Panc1 (cell line): Measurements from ENCODE around the gene KCNG1. TPM values are rescaled to one million over a fixed set of nuclear protein-coding genes. Genes with fewer than 3 reads are reported as not detected.
A peak's percentile ranks its signal among the peaks of the same experiment; 100 is the strongest.
"Not testable (repeated sequence)": the region's sequence is repeated elsewhere in the genome, so short reads cannot be mapped to it uniquely, and the experiment has no call there.

Experiments
- ATAC-seq: fragments of 200-7000 bp; cut with Tn5 transposase; 2 replicates; pipeline ENCODE4 v1.9.1; 2020; ENCODE audit warnings: mild to moderate bottlenecking, moderate library complexity
- BruUV-seq: library from RNA; stranded (reverse); fragments of 400-500 nt; replicated peaks from 2 replicates; lab custom pipeline; 2021; lab: Mats Ljungman, UMichigan
- CTCF ChIA-PET: fragments of 300-600 bp; sonication (Branson Sonifier 250); formaldehyde crosslinking; loops from one replicate; lab custom pipeline; 2022; ENCODE audit warnings: antibody characterized with exemption; lab: Charles Lee
- POLR2A ChIA-PET: fragments of 300-600 bp; sonication (Branson Sonifier 250); formaldehyde crosslinking; loops from one replicate; lab custom pipeline; 2022; ENCODE audit warnings: antibody characterized with exemption; lab: Charles Lee
- DNase-seq: peaks from one replicate; pipeline ENCODE4 v3.0.0-alpha.2; 2010; ENCODE audit warnings: low read depth, low spot score
- H3K27ac ChIP-seq: 2 replicates; pipeline ENCODE4 v1.5.1; 2011; ENCODE audit warnings: mild to moderate bottlenecking, low read length, inconsistent platforms
- H3K27me3 ChIP-seq: fragments of 200-500 bp; sonication (Bioruptor generic); 2 replicates; pipeline ENCODE4 v1.6.0; 2014; ENCODE audit warnings: low read length, inconsistent platforms; ENCODE audit not compliant: control insufficient read depth, insufficient read depth
- H3K36me3 ChIP-seq: fragments of 200-500 bp; sonication (Bioruptor generic); 2 replicates; pipeline ENCODE4 v1.5.1; 2014; ENCODE audit warnings: inconsistent platforms, mild to moderate bottlenecking, low read length, moderate library complexity; ENCODE audit not compliant: control insufficient read depth, insufficient read depth
- H3K4me1 ChIP-seq: 2 replicates; pipeline ENCODE4 v1.5.1; 2011; ENCODE audit warnings: inconsistent platforms, mild to moderate bottlenecking, low read length, moderate library complexity; ENCODE audit not compliant: control insufficient read depth, insufficient read depth
- H3K4me3 ChIP-seq, 2 experiments: 2 replicates each; pipeline ENCODE4 v1.5.1; 2011 to 2012; ENCODE audit warnings: low read depth in 2 of 2, low read length in 2 of 2, mild to moderate bottlenecking in 2 of 2, inconsistent platforms in 1 of 2, moderate library complexity in 1 of 2
- H3K9me3 ChIP-seq: fragments of 200-500 bp; sonication (Bioruptor generic); 2 replicates; pipeline ENCODE4 v1.5.1; 2014; ENCODE audit warnings: low read depth, mild to moderate bottlenecking, inconsistent platforms, low read length, moderate library complexity; ENCODE audit not compliant: control insufficient read depth, insufficient read depth
- POLR2AphosphoS5 ChIP-seq: IDR thresholded peaks from 2 replicates; pipeline ENCODE4 v1.6.1; 2012; ENCODE audit warnings: mild to moderate bottlenecking, low read depth, low read length, moderate library complexity
- SIN3A ChIP-seq: IDR thresholded peaks from 2 replicates; pipeline ENCODE4 v1.6.1; 2012; ENCODE audit warnings: low read depth, mild to moderate bottlenecking, low read length, moderate library complexity, borderline replicate concordance; ENCODE audit not compliant: insufficient read depth
- TCF7L2 ChIP-seq: IDR thresholded peaks from 2 replicates; pipeline ENCODE4 v1.6.1; 2011; ENCODE audit warnings: mild to moderate bottlenecking, low read depth, low read length, inconsistent platforms
- in situ Hi-C: cut with HindIII; loops from 2 replicates; pipeline ENCODE4 v1.10.0; 2016; ENCODE audit warnings: low sequenced_read_pairs, low pct_unique_long_range_greater_than_20kb
- intact Hi-C: fragments of 100-400 bp; cut with micrococcal nuclease; formaldehyde crosslinking; loops from one replicate; pipeline ENCODE4 v1.10.0; 2022; ENCODE audit not compliant: unreplicated experiment
- total RNA-seq: library from RNA; stranded (reverse); gene quantifications from one replicate; pipeline ENCODE4 v1.2.1, GENCODE V29; 2021; ENCODE audit not compliant: unreplicated experiment
- TF ChIP-seq, protein P1 (sequence below), 2 experiments: IDR thresholded peaks; 2 replicates each; pipeline ENCODE4 v1.6.1; 2011 to 2012; ENCODE audit warnings: low read depth in 2 of 2, control low read depth in 1 of 2, low read length in 1 of 2, mild to moderate bottlenecking in 1 of 2, moderate library complexity in 1 of 2; ENCODE audit not compliant: insufficient read depth in 1 of 2
- TF ChIP-seq, protein P2 (sequence below): fragments of 450-650 bp; IDR thresholded peaks from 2 replicates; pipeline ENCODE4 v1.5.1; 2017; ENCODE audit warnings: mild to moderate bottlenecking

The KCNG1 gene
- total RNA-seq, 1 experiment from 2014 or later = 7.4 TPM

- no TSS peak for BruUV-seq
- Histone ChIP-seq H3K4me1 (0 out of 2 replicates have a peak, but pooled peaks cover 3% of the 10 kb centered on the region), H3K27ac (no peak overlapping the region), H3K9me3 (no peaks in the 10 kb centered on the region), H3K27me3 (no peaks in the 10 kb centered on the region), H3K4me3 (no peak overlapping the region), H3K36me3 (no peaks in the 10 kb centered on the region)
- CTCF ChIA-PET = interaction anchor here (0.6 to 1.5 kb wide), 7 partner anchors 11 to 1691 kb away, joined by 3 to 7 read pairs (median 3); no protein-coding TSS in a partner anchor
- POLR2A ChIA-PET = interaction anchor here (0.6 kb wide), 1 partner anchor 649 kb away, joined by 3 read pairs; no protein-coding TSS in a partner anchor
- no peak for DNase-seq
- intact Hi-C loops (loop anchor here (10.0 kb wide), 2 partner anchors 614 to 644 kb away; no protein-coding TSS in a partner anchor), in situ Hi-C loops (no loop called here)
- TF ChIP-seq POLR2AphosphoS5 (no peak), TCF7L2 (no peak)
- TF ChIP-seq, protein P1, sequence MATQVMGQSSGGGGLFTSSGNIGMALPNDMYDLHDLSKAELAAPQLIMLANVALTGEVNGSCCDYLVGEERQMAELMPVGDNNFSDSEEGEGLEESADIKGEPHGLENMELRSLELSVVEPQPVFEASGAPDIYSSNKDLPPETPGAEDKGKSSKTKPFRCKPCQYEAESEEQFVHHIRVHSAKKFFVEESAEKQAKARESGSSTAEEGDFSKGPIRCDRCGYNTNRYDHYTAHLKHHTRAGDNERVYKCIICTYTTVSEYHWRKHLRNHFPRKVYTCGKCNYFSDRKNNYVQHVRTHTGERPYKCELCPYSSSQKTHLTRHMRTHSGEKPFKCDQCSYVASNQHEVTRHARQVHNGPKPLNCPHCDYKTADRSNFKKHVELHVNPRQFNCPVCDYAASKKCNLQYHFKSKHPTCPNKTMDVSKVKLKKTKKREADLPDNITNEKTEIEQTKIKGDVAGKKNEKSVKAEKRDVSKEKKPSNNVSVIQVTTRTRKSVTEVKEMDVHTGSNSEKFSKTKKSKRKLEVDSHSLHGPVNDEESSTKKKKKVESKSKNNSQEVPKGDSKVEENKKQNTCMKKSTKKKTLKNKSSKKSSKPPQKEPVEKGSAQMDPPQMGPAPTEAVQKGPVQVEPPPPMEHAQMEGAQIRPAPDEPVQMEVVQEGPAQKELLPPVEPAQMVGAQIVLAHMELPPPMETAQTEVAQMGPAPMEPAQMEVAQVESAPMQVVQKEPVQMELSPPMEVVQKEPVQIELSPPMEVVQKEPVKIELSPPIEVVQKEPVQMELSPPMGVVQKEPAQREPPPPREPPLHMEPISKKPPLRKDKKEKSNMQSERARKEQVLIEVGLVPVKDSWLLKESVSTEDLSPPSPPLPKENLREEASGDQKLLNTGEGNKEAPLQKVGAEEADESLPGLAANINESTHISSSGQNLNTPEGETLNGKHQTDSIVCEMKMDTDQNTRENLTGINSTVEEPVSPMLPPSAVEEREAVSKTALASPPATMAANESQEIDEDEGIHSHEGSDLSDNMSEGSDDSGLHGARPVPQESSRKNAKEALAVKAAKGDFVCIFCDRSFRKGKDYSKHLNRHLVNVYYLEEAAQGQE (IDR thresholded peaks at IDR 0.05; ENCODE audit: insufficient read depth in 1 of 2, low read depth in 2 of 2, low read length in 1 of 2) = no peak
- TF ChIP-seq, protein P2, sequence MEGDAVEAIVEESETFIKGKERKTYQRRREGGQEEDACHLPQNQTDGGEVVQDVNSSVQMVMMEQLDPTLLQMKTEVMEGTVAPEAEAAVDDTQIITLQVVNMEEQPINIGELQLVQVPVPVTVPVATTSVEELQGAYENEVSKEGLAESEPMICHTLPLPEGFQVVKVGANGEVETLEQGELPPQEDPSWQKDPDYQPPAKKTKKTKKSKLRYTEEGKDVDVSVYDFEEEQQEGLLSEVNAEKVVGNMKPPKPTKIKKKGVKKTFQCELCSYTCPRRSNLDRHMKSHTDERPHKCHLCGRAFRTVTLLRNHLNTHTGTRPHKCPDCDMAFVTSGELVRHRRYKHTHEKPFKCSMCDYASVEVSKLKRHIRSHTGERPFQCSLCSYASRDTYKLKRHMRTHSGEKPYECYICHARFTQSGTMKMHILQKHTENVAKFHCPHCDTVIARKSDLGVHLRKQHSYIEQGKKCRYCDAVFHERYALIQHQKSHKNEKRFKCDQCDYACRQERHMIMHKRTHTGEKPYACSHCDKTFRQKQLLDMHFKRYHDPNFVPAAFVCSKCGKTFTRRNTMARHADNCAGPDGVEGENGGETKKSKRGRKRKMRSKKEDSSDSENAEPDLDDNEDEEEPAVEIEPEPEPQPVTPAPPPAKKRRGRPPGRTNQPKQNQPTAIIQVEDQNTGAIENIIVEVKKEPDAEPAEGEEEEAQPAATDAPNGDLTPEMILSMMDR = peak; percentile 91
- peak; percentile 60 for ATAC-seq
These were observed 41.8 kb downstream of the KCNG1 start for GRCh38 chr20:50980851-50981713.

GRCh38 chr20:50980071-50980681 lies 42.7 kb downstream of the KCNG1 start:
- Histone ChIP-seq H3K4me1 (0 out of 2 replicates have a peak, but pooled peaks cover 3% of the 10 kb centered on the region), H3K9me3 (no peaks in the 10 kb centered on the region), H3K27ac (no peak overlapping the region), H3K36me3 (no peaks in the 10 kb centered on the region), H3K27me3 (no peaks in the 10 kb centered on the region), H3K4me3 (no peak overlapping the region)
- TF ChIP-seq, protein P1 (IDR thresholded peaks at IDR 0.05; ENCODE audit: insufficient read depth in 1 of 2, low read depth in 2 of 2, low read length in 1 of 2) = no peak
- TF ChIP-seq TCF7L2 (no peak), POLR2AphosphoS5 (no peak), SIN3A (no peak)
- TF ChIP-seq, protein P2 = no peak
- BruUV-seq = no TSS peak
- intact Hi-C loops (loop anchor here (10.0 kb wide), 2 partner anchors 615 to 645 kb away; no protein-coding TSS in a partner anchor), in situ Hi-C loops (no loop called here)
- ATAC-seq (peak; percentile 82), DNase-seq (peak; percentile 99)
- ChIA-PET POLR2A (no interaction called here), CTCF (interaction anchor here (1.3 kb wide), 1 partner anchor 333 kb away, joined by 7 read pairs; no protein-coding TSS in a partner anchor)

GRCh38 chr20:50978533-50978932 lies 44.4 kb downstream of the KCNG1 start:
- H3K9me3 ChIP-seq, BruUV-seq, H3K36me3 ChIP-seq, H3K4me1 ChIP-seq, CTCF ChIA-PET, H3K4me3 ChIP-seq, ATAC-seq, intact Hi-C loops, DNase-seq, H3K27ac ChIP-seq, in situ Hi-C loops, H3K27me3 ChIP-seq, POLR2A ChIA-PET: not testable (repeated sequence)
